MM.1S (cell line): Measurements from ENCODE around the gene GAB1.

Source experiments
- DNase-seq: peaks from one replicate; pipeline ENCODE4 v3.0.0-alpha.2; 2015
- H2AFZ ChIP-seq: fragments of 300-600 bp; sonication (generic); 2 replicates; pipeline ENCODE4 v1.6.0; 2016; ENCODE audit warnings: antibody characterized with exemption, low read length
- H3F3A ChIP-seq: fragments of 300-600 bp; sonication (generic); 2 replicates; pipeline ENCODE4 v1.6.1; 2016; ENCODE audit warnings: mild to moderate bottlenecking, antibody characterized with exemption, low read length, moderate library complexity, mixed read lengths; ENCODE audit not compliant: insufficient read depth
- H3K27ac ChIP-seq: fragments of 300-600 bp; sonication (generic); 2 replicates; pipeline ENCODE4 v1.5.1; 2016; ENCODE audit warnings: mild to moderate bottlenecking, low read length
- H3K27me3 ChIP-seq: fragments of 300-600 bp; sonication (generic); replicated peaks from 2 replicates; pipeline ENCODE4 v1.6.0; 2016; ENCODE audit warnings: low read length; ENCODE audit not compliant: insufficient read depth
- H3K36me3 ChIP-seq: fragments of 300-600 bp; sonication (generic); replicated peaks from 2 replicates; pipeline ENCODE4 v1.6.1; 2016; ENCODE audit warnings: mild to moderate bottlenecking, low read length, mixed read lengths; ENCODE audit not compliant: insufficient read depth
- H3K4me1 ChIP-seq: fragments of 300-600 bp; sonication (generic); 2 replicates; pipeline ENCODE4 v1.6.1; 2016; ENCODE audit warnings: low read length, mixed read lengths
- H3K4me2 ChIP-seq: fragments of 300-600 bp; sonication (generic); 2 replicates; pipeline ENCODE4 v1.6.0; 2016; ENCODE audit warnings: low read depth, low read length
- H3K4me3 ChIP-seq: fragments of 300-600 bp; sonication (generic); 2 replicates; pipeline ENCODE4 v1.5.1; 2016; ENCODE audit warnings: low read length, mixed read lengths
- H3K79me2 ChIP-seq: fragments of 300-600 bp; sonication (generic); 2 replicates; pipeline ENCODE4 v1.6.1; 2016; ENCODE audit warnings: mixed run types, low read length, mixed read lengths
- H3K9ac ChIP-seq: fragments of 300-600 bp; sonication (generic); 2 replicates; pipeline ENCODE4 v1.6.1; 2016; ENCODE audit warnings: low read length, mixed read lengths
- H3K9me2 ChIP-seq: fragments of 300-600 bp; sonication (generic); replicated peaks from 2 replicates; pipeline ENCODE4 v1.6.1; 2016; ENCODE audit warnings: mild to moderate bottlenecking, low read length, mixed read lengths; ENCODE audit not compliant: insufficient read depth
- H3K9me3 ChIP-seq: fragments of 300-600 bp; sonication (generic); replicated peaks from 2 replicates; pipeline ENCODE4 v1.6.1; 2016; ENCODE audit warnings: mild to moderate bottlenecking, low read length, mixed read lengths; ENCODE audit not compliant: insufficient read depth
- H4K20me1 ChIP-seq: fragments of 300-600 bp; sonication (generic); 2 replicates; pipeline ENCODE4 v1.6.1; 2016; ENCODE audit warnings: mild to moderate bottlenecking, low read length, moderate library complexity, mixed read lengths; ENCODE audit not compliant: insufficient read depth
- CTCF ChIP-seq: fragments of 300-600 bp; sonication (generic); IDR thresholded peaks from 2 replicates; pipeline ENCODE4 v1.5.1; 2016; ENCODE audit warnings: antibody characterized with exemption, low read length, mixed read lengths
- EZH2 ChIP-seq: fragments of 300-600 bp; sonication (generic); optimal IDR thresholded peaks from 2 replicates; pipeline ENCODE3; 2017; ENCODE audit warnings: low read depth, mild to moderate bottlenecking, antibody characterized with exemption, low read length, mixed read lengths
- EZH2phosphoT487 ChIP-seq: fragments of 300-600 bp; sonication (generic); IDR thresholded peaks from 2 replicates; pipeline ENCODE4 v1.6.1; 2018; ENCODE audit warnings: antibody characterized with exemption, low read length

The GAB1 gene

GRCh38 chr4:143502231-143502630 lies 165.6 kb downstream of the GAB1 start:
- H3K27me3 ChIP-seq: no peaks in the 10 kb centered on the region
- H3F3A ChIP-seq: no peaks in the 10 kb centered on the region
- DNase-seq: no peak
- H3K4me3 ChIP-seq: no peak overlapping the region
- no peak overlapping the region for H3K4me2 ChIP-seq
- no peaks in the 10 kb centered on the region for H3K9me2 ChIP-seq
- H3K4me1 ChIP-seq: no peaks in the 10 kb centered on the region
- no peaks in the 10 kb centered on the region for H3K36me3 ChIP-seq
- H3K9ac ChIP-seq: no peak overlapping the region
- TF ChIP-seq CTCF (no peak), EZH2phosphoT487 (no peak), EZH2 (no peak)
- H3K27ac ChIP-seq: no peak overlapping the region
- H2AFZ ChIP-seq: no peak overlapping the region
- H3K9me3 ChIP-seq: no peaks in the 10 kb centered on the region
- H3K79me2 ChIP-seq: no peaks in the 10 kb centered on the region
- H4K20me1 ChIP-seq: no peaks in the 10 kb centered on the region

GRCh38 chr4:143506031-143506430 lies 169.4 kb downstream of the GAB1 start:
- no peaks in the 10 kb centered on the region for H3K9me2 ChIP-seq
- no peak overlapping the region for H2AFZ ChIP-seq
- no peak overlapping the region for H3K4me2 ChIP-seq
- no peak overlapping the region for H3K27ac ChIP-seq
- no peaks in the 10 kb centered on the region for H3K79me2 ChIP-seq
- H4K20me1 ChIP-seq: no peaks in the 10 kb centered on the region
- DNase-seq: no peak
- no peaks in the 10 kb centered on the region for H3K27me3 ChIP-seq
- no peaks in the 10 kb centered on the region for H3F3A ChIP-seq
- H3K4me1 ChIP-seq: no peaks in the 10 kb centered on the region
- H3K36me3 ChIP-seq: no peaks in the 10 kb centered on the region
- H3K9ac ChIP-seq: no peak overlapping the region
- H3K9me3 ChIP-seq: no peaks in the 10 kb centered on the region
- H3K4me3 ChIP-seq: no peak overlapping the region
- TF ChIP-seq EZH2: no peak

GRCh38 chr4:143511906-143512305 lies 175.2 kb downstream of the GAB1 start:
- Histone ChIP-seq H3K27ac (no peak overlapping the region), H4K20me1 (peaks cover 11% of the 10 kb centered on the region; the same call in 1 of the 2 replicates), H3K9ac (no peak overlapping the region), H3K4me1 (peaks cover 21% of the 10 kb centered on the region; the same call in 1 of the 2 replicates), H2AFZ (no peak overlapping the region), H3K27me3 (no peaks in the 10 kb centered on the region), H3K9me2 (no peaks in the 10 kb centered on the region), H3K9me3 (no peaks in the 10 kb centered on the region), H3K36me3 (no peaks in the 10 kb centered on the region), H3K79me2 (peaks cover 32% of the 10 kb centered on the region), H3K4me2 (no peak overlapping the region), H3F3A (peaks cover 22% of the 10 kb centered on the region), H3K4me3 (no peak overlapping the region)
- TF ChIP-seq EZH2 (no peak), EZH2phosphoT487 (no peak), CTCF (no peak)
- DNase-seq: no peak

DNA sequence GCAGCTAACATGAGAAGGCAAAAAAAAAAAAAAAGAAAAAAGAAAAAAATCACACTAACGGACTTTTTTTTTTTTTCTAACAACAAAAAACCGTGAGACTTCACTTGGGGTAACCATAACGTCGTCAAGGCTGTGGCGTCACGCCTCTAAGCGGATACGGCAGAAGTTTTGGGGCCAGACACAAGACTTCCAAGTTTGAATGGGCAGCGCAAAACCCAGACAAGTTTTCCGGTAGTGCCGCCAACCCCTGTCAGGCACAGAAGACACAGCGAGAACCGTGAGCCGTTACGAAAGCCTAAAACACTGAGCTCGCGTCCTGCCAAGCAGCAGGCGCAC lies 176.3 kb downstream of the GAB1 start:
- TF ChIP-seq EZH2: no peak
- TF ChIP-seq CTCF: no peak
- no peak for TF ChIP-seq EZH2phosphoT487
- Histone ChIP-seq H3K36me3 (no peaks in the 10 kb centered on the region), H3K9me3 (no peaks in the 10 kb centered on the region), H4K20me1 (peaks cover 15% of the 10 kb centered on the region; the same call in 1 of the 2 replicates), H3K4me3 (peak overlapping the region; percentile 90), H3K4me1 (peaks cover 21% of the 10 kb centered on the region; the same call in 1 of the 2 replicates), H3K9me2 (no peaks in the 10 kb centered on the region), H3K4me2 (peak overlapping the region; percentile 90), H3K9ac (peak overlapping the region; percentile 86; the same call in 1 of the 2 replicates), H3F3A (peaks cover 22% of the 10 kb centered on the region), H2AFZ (peak overlapping the region; percentile 90), H3K27me3 (no peaks in the 10 kb centered on the region), H3K27ac (peak overlapping the region; percentile 92; the same call in 1 of the 2 replicates), H3K79me2 (peaks cover 42% of the 10 kb centered on the region)
- no peak for DNase-seq
